ENCODE results near the gene PRRG2. TPM values are rescaled to one million over a fixed set of nuclear protein-coding genes. Genes with fewer than 3 reads are reported as not detected.
A peak's percentile ranks its signal among the peaks of the same experiment; 100 is the strongest.

Gene PRRG2
- total and polyA plus RNA-seq, 12 donors: 0.28 to 1.2 (median 0.85) TPM; not detected in 2

DNA sequence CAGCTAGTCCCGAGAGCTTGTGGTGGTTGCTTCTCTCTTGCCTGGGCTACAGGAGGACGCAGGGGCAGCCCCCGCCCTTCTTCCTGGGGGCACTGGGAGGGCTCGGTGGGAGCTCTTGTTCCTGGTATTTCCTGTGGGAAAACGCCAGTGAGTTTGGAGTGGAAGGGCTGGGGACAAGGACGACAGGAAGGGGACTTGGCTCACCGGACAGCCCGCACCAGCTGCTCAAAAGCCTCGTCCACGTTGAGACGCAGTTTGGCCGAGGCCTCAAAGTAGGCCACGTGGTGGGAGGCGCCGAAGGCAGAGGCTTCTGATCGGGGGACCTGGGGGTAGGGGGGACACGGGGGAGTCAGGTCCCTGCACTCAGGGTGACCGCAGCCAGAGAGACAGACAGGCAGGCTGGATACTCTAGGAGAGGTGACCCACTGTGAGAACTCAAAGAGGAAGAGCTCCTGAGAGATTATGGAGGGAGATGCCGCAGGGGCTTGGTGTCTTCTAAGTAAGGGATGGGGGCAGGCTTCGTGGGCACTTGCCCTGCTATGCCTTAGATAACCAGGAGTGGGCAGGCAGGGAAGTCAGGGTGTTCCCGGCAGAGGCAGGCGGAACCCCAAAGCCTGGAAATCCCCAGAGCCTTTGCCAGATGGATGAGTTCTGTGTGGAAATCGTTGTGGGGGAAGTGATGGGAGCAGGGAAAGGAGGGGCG is 54.6 kb downstream of the PRRG2 start:
- intact Hi-C loops (cut with DNase I): no loop called here
- Histone ChIP-seq H3K27me3 (no peaks in the 10 kb centered on the region), H3K27ac (peak overlapping the region in 2 of 5 donors; percentile 7 to 22), H3K4me3 (no peak overlapping the region), H3K9me3 (replicated peaks in 1 of 3) (no peaks in the 10 kb centered on the region), H3K36me3 (replicated peaks in 1 of 2) (no peaks in the 10 kb centered on the region), H3K4me1 (replicated peaks in 1 of 2) (peaks cover 10 to 25% of the 10 kb centered on the region in 2 donors)
- no peak for TF ChIP-seq POLR2A (IDR thresholded peaks at IDR 0.05)
- TF ChIP-seq, protein P1, sequence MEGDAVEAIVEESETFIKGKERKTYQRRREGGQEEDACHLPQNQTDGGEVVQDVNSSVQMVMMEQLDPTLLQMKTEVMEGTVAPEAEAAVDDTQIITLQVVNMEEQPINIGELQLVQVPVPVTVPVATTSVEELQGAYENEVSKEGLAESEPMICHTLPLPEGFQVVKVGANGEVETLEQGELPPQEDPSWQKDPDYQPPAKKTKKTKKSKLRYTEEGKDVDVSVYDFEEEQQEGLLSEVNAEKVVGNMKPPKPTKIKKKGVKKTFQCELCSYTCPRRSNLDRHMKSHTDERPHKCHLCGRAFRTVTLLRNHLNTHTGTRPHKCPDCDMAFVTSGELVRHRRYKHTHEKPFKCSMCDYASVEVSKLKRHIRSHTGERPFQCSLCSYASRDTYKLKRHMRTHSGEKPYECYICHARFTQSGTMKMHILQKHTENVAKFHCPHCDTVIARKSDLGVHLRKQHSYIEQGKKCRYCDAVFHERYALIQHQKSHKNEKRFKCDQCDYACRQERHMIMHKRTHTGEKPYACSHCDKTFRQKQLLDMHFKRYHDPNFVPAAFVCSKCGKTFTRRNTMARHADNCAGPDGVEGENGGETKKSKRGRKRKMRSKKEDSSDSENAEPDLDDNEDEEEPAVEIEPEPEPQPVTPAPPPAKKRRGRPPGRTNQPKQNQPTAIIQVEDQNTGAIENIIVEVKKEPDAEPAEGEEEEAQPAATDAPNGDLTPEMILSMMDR (IDR thresholded peaks at IDR 0.05): no peak
- no peak for DNase-seq
- 36 to 51% (median 45%) methylated on average over 16 to 24 of the region's 24 CpGs for WGBS, 4 donors

DNA sequence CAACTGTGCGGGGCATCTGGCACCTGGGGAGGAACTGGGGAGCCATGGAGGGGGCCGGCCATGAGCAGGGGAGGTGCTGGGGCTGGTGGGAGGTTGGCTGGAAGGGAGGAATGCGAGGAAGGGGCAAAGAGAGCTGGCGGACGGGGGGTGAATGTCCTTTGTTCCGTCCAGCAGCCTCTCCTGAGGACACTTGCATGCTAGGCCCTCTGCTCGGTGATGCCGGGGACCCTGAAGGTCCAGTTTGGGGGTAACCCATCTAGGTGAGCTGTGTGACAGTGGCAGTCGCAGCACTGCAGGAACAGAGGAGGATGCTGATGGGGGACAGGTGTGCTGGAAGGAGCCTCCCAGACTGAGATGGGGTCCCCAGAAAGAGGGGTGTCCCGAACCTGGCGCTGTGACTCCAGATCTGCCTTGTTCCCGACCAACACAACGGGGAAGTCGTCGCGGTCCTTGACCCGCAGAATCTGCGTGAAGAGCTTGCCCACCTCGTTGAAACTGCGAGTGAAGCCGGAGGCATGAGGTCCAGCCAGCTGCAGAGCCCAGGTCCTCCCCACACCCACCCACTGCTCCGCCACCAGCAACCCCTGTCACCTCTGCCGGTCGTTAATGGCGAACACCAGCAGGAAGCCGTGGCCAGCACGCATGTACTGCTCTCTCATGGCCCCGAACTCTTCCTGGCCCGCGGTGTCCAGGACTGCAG is 55.3 kb downstream of the PRRG2 start:
- 56 to 78% (median 71%) methylated on average over 8 to 30 of the region's 30 CpGs for WGBS, 4 donors
- DNase-seq: peak in 1 of 7 donors; percentile 32
- Histone ChIP-seq H3K27ac (peak overlapping the region in 1 of 5 donors; percentile 7), H3K27me3 (no peaks in the 10 kb centered on the region), H3K4me1 (replicated peaks in 1 of 2) (peaks cover 16 to 26% of the 10 kb centered on the region in 2 donors), H3K36me3 (replicated peaks in 1 of 2) (no peaks in the 10 kb centered on the region), H3K9me3 (replicated peaks in 1 of 3) (no peaks in the 10 kb centered on the region), H3K4me3 (no peak overlapping the region)
- no peak for TF ChIP-seq POLR2A (IDR thresholded peaks at IDR 0.05)
- TF ChIP-seq, protein P1 (IDR thresholded peaks at IDR 0.05): no peak
- intact Hi-C loops (cut with DNase I): no loop called here

DNA sequence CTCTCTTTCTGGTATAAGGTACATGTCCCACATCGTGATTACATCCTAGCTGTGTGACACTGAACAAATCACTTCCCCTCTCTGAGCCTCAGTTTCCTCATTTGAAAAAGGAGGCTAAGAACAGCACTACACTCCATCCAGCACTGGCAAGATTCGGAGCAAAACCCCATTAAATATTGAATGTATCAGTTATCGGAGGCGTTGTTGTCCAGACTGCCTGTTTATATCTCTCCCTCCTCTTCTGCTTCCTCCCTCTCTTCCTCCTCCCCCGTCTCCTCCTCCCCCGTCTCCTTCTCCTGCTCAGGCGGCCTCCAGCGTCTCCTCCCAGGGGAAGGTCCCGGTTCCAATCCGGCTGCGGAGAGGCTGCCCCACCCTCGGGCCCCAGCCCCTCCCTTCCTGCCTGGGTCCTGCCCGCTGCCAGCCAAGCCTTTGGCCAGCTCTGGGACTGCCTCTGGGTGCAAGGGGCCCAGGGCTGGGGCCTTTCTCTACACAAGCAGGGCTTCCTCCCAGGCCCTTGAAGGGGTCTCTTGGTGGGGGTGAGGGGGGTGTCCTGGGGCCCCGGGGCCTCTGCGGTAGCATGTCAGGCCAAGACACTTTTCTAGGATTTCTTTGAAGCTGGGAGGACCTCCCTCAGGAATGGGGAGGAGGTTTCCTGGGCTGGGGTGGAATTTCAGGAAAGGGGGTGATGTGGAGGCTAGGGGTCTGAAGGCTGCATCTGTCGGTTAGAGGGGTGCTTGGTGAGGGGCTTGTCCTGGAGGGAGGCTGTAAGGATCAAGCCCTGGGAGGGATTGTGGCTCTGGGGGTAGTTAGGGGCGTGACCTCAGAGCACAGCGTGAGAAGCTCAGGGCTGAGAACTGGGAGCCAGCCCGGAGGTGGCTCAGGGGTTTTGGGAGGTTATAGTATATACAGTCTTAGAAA is 57.0 kb downstream of the PRRG2 start:
- H3K27ac ChIP-seq: peak overlapping the region in 4 of 5 donors; percentile 65 to 99 (median 86)
- TF ChIP-seq, protein P1 (IDR thresholded peaks at IDR 0.05): no peak
- no peak for TF ChIP-seq POLR2A (IDR thresholded peaks at IDR 0.05)
- H3K4me1 ChIP-seq (replicated peaks in 1 of 2): peaks cover 23 to 34% of the 10 kb centered on the region in 2 donors
- no peaks in the 10 kb centered on the region for H3K36me3 ChIP-seq (replicated peaks in 1 of 2)
- H3K9me3 ChIP-seq (replicated peaks in 1 of 3): no peaks in the 10 kb centered on the region
- peak overlapping the region in 1 of 4 donors; percentile 67 for H3K4me3 ChIP-seq
- H3K27me3 ChIP-seq: no peaks in the 10 kb centered on the region
- 9 to 18% (median 13%) methylated on average over 16 to 19 of the region's 19 CpGs for WGBS, 4 donors
- intact Hi-C loops (cut with DNase I): no loop called here
- DNase-seq: peak; percentile 78 to 86 (median 84)
